ENCODE results near the gene WNT9B. TPM values are rescaled to one million over a fixed set of nuclear protein-coding genes. Genes with fewer than 3 reads are reported as not detected.
A peak's percentile ranks its signal among the peaks of the same experiment; 100 is the strongest.

WNT9B gene
- not detected for total RNA-seq (ENCODE audit: unreplicated experiment)
- long read RNA-seq = 0 reads

- H3K27ac Mint-ChIP-seq (ENCODE audit: unreplicated experiment) = no peak within 1 kb of the TSS
- H3K4me3 Mint-ChIP-seq (ENCODE audit: unreplicated experiment) = peak within 1 kb of the TSS; percentile 83
- no peaks in the 10 kb centered on the region for H3K36me3 Mint-ChIP-seq (ENCODE audit: unreplicated experiment)
- no peak for TF ChIP-seq CTCF (IDR thresholded peaks at IDR 0.05; ENCODE audit: partially characterized antibody, unreplicated experiment)
- H3K9me3 Mint-ChIP-seq (ENCODE audit: unreplicated experiment) = peaks cover 10% of the 10 kb centered on the region
- peak; percentile 51 for DNase-seq
- no peaks in the 10 kb centered on the region for H3K4me1 Mint-ChIP-seq (ENCODE audit: low read depth, unreplicated experiment)
- peaks cover 29% of the 10 kb centered on the region for H3K27me3 Mint-ChIP-seq (ENCODE audit: unreplicated experiment)
Observed at GRCh38 chr17:46851029-46851741, at the start of gene WNT9B. WNT9B (plus strand) TSS chr17:46851583; CDS start chr17:46851639, 56 bp downstream.

- Mint-ChIP-seq H3K27me3 (ENCODE audit: unreplicated experiment) (peaks cover 3% of the 10 kb centered on the region), H3K9me3 (ENCODE audit: unreplicated experiment) (peaks cover 3% of the 10 kb centered on the region), H3K4me1 (ENCODE audit: low read depth, unreplicated experiment) (no peaks in the 10 kb centered on the region), H3K36me3 (ENCODE audit: unreplicated experiment) (no peaks in the 10 kb centered on the region), H3K27ac (ENCODE audit: unreplicated experiment) (no peak overlapping the region), H3K4me3 (ENCODE audit: unreplicated experiment) (no peak overlapping the region)
- no peak for TF ChIP-seq CTCF (IDR thresholded peaks at IDR 0.05; ENCODE audit: partially characterized antibody, unreplicated experiment)
- no peak for DNase-seq
Observed at GRCh38 chr17:46802800-46803199, 48.6 kb upstream of the WNT9B start.

GRCh38 chr17:46803544-46803943 lies 47.8 kb upstream of the WNT9B start:
- Mint-ChIP-seq H3K4me1 (ENCODE audit: low read depth, unreplicated experiment) (no peaks in the 10 kb centered on the region), H3K4me3 (ENCODE audit: unreplicated experiment) (no peak overlapping the region), H3K27me3 (ENCODE audit: unreplicated experiment) (peaks cover 2% of the 10 kb centered on the region), H3K27ac (ENCODE audit: unreplicated experiment) (no peak overlapping the region), H3K9me3 (ENCODE audit: unreplicated experiment) (peaks cover 5% of the 10 kb centered on the region), H3K36me3 (ENCODE audit: unreplicated experiment) (no peaks in the 10 kb centered on the region)
- TF ChIP-seq CTCF (IDR thresholded peaks at IDR 0.05; ENCODE audit: partially characterized antibody, unreplicated experiment) = no peak
- DNase-seq = no peak

- Mint-ChIP-seq H3K9me3 (ENCODE audit: unreplicated experiment) (peaks cover 2% of the 10 kb centered on the region), H3K36me3 (ENCODE audit: unreplicated experiment) (no peaks in the 10 kb centered on the region), H3K4me1 (ENCODE audit: low read depth, unreplicated experiment) (peaks cover 2% of the 10 kb centered on the region), H3K4me3 (ENCODE audit: unreplicated experiment) (no peak overlapping the region), H3K27ac (ENCODE audit: unreplicated experiment) (no peak overlapping the region), H3K27me3 (ENCODE audit: unreplicated experiment) (no peaks in the 10 kb centered on the region)
- no peak for DNase-seq
- TF ChIP-seq CTCF (IDR thresholded peaks at IDR 0.05; ENCODE audit: partially characterized antibody, unreplicated experiment) = no peak
Observed at GRCh38 chr17:46805771-46806170, 45.6 kb upstream of the WNT9B start.

GRCh38 chr17:46809110-46809571 lies 42.2 kb upstream of the WNT9B start:
- Mint-ChIP-seq H3K4me3 (ENCODE audit: unreplicated experiment) (no peak overlapping the region), H3K9me3 (ENCODE audit: unreplicated experiment) (peaks cover 2% of the 10 kb centered on the region), H3K36me3 (ENCODE audit: unreplicated experiment) (no peaks in the 10 kb centered on the region), H3K27ac (ENCODE audit: unreplicated experiment) (no peak overlapping the region), H3K27me3 (ENCODE audit: unreplicated experiment) (peaks cover 2% of the 10 kb centered on the region), H3K4me1 (ENCODE audit: low read depth, unreplicated experiment) (peaks cover 4% of the 10 kb centered on the region)
- peak; percentile 48 for DNase-seq
- no peak for TF ChIP-seq CTCF (IDR thresholded peaks at IDR 0.05; ENCODE audit: partially characterized antibody, unreplicated experiment)

Data from glutamatergic neuron (in vitro differentiated cells).